ENCODE measurements around the gene MACROD2.

GRCh38 chr20:14543040-14543439 lies 547.7 kb downstream of the MACROD2 start:
- TF ChIP-seq, protein P1, sequence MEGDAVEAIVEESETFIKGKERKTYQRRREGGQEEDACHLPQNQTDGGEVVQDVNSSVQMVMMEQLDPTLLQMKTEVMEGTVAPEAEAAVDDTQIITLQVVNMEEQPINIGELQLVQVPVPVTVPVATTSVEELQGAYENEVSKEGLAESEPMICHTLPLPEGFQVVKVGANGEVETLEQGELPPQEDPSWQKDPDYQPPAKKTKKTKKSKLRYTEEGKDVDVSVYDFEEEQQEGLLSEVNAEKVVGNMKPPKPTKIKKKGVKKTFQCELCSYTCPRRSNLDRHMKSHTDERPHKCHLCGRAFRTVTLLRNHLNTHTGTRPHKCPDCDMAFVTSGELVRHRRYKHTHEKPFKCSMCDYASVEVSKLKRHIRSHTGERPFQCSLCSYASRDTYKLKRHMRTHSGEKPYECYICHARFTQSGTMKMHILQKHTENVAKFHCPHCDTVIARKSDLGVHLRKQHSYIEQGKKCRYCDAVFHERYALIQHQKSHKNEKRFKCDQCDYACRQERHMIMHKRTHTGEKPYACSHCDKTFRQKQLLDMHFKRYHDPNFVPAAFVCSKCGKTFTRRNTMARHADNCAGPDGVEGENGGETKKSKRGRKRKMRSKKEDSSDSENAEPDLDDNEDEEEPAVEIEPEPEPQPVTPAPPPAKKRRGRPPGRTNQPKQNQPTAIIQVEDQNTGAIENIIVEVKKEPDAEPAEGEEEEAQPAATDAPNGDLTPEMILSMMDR (conservative IDR thresholded peaks at IDR 0.05; ENCODE audit: low read depth, low read length), result no peak
- TF ChIP-seq RFX5 (IDR thresholded peaks at IDR 0.05; ENCODE audit: low read depth, low read length), result no peak
- no peak for TF ChIP-seq MAZ (IDR thresholded peaks at IDR 0.05; ENCODE audit: borderline replicate concordance, low read depth, low read length)
- TF ChIP-seq, protein P2, sequence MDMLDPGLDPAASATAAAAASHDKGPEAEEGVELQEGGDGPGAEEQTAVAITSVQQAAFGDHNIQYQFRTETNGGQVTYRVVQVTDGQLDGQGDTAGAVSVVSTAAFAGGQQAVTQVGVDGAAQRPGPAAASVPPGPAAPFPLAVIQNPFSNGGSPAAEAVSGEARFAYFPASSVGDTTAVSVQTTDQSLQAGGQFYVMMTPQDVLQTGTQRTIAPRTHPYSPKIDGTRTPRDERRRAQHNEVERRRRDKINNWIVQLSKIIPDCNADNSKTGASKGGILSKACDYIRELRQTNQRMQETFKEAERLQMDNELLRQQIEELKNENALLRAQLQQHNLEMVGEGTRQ (IDR thresholded peaks at IDR 0.05; ENCODE audit: low read depth, low read length), result no peak
- TF ChIP-seq RAD21 (IDR thresholded peaks at IDR 0.05; ENCODE audit: low read length), result no peak
- no peak for TF ChIP-seq POLR2A (IDR thresholded peaks at IDR 0.05; ENCODE audit: low read depth, low read length)
- TF ChIP-seq SMC3 (IDR thresholded peaks at IDR 0.05; ENCODE audit: low read depth, low read length), result no peak

All from IMR-90 (cell line).